ENCODE measurements around the gene SERPINB6.
"Not testable (repeated sequence)": the region's sequence is repeated elsewhere in the genome, so short reads cannot be mapped to it uniquely, and the experiment has no call there.

SERPINB6 gene

DNA sequence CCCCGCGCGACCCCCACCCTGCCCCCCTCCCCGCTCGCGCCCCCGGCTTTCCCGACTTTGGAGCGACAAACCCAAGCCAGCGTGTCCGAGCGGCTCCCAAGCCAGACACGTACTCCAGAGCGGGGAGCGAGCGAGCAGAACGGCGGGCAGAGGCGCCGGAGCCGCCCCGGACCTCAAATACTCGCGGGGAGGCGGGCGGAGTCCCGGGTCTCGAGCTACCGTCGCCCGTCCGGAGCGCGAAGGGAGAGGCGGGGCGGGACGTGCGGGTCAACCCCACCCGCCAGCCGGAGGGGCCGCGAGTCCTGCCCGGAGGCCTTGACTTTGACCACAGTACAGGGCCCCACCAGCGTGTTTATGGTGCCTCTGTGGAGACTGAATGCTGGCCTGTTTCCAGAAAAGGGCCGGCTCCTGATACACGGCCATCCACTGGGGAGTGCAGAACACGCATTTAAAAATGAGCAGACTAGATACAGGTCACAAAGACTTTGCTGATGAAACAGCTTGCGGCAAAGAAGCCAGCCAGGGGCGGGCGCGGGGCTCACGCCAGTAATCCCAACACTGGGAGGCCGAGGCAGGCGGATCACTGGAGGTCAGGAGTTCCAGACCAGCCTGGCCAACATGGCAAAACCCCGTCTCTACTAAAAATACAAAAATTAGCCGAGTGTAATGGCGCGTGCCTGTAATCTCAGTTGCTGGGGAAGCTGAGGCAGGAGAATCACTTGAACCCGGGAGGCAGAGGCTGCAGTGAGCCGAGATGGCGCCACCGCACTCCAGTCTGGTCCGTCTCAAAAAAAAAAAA lies at the start of gene SERPINB6:
Gene SERPINB6, minus strand, starts transcription at position 148 of the 799 bp plus-strand sequence. CDS start 12,235 bp downstream, outside the sequence.
- peak; percentile 30 for DNase-seq

DNA sequence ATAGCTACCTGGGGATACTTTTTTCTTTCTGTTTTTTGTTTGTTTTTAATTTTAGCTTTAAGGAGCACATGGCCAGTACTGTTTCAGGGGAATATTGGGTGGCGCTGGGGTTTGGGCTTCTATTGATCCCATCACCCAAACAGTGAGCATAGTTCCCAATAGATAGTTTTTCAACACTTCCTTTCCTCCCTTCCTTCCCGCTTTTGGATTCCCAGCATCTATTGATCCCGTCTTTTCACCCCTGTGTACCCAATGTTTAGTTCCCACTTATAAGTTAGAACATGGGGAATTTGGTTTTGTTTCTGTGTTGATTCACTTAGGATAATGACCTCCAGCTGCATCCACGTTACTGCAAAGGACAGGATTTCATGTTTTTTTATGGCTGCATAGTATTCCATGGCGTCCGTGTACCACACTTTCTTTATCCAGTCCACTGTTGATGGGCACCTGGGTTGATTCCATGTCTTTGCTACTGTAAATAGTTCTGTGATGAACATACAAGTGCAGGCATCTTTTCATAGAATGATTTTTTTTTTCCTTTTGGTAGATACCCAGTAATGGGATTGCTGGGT lies 48.5 kb upstream of the SERPINB6 start:
- DNase-seq: no peak

DNA sequence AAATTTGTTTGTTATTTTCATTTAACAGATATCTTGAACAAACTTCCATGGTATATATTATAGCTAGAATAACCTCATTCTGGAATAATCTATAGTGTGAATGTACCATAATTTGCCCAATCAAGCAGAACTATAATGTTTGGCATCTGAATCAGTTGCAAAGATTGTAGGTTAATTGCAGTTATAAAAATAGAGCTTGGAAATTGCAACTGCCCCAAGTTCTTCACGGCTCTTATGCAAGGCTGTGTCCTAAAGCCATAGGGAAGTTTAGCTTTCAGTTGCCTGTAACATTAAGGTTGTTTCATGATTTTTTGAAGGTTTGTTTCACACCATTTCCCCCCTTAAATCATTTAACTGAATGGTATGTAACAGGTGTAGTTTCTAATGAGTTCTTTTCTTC lies 47.7 kb upstream of the SERPINB6 start:
- DNase-seq: no peak

DNA sequence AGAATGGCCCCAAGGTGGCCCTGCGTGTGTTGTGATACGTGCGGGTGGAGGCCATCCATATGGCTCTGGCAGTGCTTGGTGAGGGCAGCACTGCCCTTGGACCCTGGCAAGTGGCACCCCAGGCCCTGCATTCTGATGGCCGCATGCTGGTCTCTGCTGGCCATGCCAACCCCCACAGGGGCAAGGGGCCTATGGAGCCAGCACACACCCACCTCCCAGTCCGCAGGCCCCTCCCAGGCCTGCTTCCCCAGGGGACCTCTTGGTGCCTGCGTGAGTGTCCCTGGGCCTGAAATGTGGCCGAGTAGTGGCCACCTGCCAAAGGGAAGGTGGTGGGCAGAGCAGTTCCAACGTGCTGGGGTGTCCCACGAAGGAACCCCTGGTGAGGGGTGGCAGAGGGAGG lies 45.9 kb upstream of the SERPINB6 start:
- no peak for DNase-seq

DNA sequence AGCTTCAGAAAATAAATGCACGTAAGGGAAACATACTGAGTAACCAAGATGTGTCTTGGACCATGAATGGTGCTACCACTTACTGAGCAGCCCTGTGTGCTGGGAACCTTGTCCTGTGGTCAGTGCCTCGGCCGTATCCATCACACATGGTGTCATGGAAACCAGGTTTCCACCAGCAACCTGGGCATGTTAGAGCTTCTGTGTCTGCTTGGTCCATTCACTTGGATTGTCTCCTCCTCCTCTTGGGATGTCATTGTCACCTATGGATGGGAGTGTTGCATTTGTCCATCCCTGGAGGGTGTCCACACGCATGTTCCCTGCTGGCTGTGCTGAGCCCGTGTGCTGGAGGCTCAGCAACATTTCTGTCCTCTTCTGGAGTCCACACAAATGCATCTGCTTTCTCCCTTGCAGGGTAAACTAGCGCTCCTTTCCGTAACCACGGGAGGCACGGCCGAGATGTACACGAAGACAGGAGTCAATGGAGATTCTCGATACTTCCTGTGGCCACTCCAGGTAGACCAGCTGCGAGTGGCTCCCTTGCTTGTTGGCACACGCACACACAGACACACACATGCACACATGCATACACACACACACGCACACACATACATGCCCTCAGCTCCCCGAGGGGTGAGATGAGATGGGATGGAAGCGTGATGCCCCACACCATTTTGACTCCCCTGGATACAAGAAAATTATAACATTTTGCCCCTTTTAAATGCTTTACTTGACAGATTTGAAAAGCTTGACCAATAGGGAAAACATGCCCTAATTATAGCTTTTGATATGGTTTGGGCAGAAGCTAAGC lies 45.3 kb upstream of the SERPINB6 start:
- no peak for DNase-seq

DNA sequence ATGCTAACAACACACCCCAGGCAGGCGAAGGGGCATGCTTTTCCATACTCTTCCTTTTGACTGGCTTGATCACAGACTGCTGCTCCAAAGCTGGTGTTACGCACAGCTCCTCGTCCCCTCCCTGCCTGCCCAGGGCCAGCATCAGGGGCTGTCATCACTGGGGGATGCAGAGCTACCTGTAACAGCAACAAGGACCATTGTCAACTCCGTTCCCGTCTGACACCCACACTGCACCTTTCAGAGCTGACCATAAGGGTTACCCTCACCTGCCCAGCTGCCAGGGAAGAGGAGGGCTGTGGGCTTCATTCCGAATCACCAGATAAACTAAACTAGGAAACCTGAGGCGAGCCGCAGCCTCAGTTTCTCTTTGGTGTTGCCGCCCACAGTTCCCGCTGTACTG lies 43.8 kb upstream of the SERPINB6 start:
- DNase-seq: no peak

DNA sequence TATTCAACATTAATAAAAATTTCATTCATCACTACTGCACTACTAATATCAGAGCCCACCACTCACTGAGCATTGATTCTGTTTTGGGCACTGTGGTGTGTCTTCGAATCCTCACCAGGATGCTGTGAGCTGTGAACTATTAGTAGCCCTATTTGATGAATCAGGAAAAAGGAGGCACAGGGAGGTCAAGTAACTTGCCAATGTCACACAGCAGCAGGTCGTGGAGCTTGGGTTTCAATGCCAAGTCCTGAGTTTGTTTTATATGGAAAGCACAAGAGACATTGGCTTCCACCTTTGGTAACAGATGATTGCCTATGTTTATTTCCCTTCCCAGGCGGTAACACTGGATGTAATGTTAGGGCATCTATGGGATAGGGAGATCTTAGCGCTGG lies 43.3 kb upstream of the SERPINB6 start:
- no peak for DNase-seq

DNA sequence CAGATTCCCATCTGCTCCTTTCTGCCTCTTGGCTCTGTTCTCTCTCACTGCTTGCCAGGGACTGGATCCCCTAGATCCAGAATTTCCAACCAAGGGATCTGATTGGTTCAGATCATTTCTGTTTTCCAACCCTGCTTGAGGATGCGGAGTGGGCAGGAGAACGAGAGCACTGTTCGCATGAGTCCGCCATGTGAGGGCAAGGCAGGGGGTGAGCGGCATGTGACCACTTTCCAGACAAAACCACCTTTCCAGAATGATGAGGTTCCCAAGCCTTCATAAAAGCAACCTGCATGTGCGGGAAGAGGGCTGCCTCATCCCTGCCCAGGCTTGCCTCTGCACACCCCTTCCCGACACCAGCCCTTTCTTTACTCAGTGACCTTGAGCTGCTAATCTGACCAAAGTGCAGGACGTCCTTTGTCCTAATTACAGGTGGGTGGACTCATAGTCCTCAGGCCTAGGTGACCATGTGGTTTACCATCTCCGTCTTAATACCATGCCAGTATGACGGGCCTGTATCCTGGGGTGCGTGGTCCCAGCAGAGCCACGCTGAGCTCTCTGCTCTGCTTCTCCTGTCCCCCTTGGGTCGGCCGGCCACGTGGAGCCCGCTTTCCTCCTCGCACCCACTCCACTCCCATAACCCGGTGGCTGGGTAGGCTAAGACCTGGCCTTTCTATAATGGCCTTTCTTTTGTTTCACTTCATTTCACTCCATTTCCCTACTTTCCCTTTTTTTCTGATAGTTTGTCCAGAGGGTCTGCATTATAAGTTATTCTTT lies 42.7 kb upstream of the SERPINB6 start:
- DNase-seq: no peak

DNA sequence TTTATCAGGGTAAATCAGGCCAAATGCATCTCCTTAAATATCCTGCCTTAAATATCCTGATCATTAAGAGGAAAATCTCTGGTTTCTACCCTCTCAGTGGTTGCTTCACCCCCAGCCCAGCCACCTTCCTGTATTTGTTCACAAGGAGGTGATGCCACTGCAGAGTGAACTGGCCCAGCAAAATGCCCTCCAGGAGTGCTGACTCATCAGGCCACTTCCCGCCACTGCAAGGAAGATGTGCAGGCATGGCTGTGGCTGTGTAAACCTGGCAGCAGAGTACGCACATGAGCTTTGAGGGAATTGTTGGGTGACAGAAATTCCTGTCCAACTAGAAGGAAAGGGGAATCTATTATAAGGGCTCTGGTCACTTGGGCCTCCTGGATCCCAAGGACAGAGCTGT lies 42.1 kb upstream of the SERPINB6 start:
- peak; percentile 41 for DNase-seq

DNA sequence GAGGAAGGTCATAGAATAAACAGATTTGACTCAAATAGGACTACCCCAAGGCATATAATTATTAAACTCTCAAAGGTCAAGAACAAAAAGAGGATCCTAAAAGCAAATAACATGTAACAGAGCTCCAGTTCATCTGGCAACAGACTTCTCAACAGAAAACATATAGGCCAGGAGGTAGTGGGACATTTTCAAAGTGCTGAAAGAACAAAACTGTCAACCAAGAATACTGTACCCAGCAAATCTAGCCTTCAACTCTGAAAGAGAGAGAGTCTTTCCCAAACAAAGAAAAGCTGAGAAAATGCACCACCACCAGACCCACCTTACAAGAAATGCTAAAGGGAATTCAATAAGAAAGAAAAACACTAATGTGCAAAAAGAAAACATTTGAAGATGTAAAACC lies 40.2 kb upstream of the SERPINB6 start:
- no peak for DNase-seq

DNA sequence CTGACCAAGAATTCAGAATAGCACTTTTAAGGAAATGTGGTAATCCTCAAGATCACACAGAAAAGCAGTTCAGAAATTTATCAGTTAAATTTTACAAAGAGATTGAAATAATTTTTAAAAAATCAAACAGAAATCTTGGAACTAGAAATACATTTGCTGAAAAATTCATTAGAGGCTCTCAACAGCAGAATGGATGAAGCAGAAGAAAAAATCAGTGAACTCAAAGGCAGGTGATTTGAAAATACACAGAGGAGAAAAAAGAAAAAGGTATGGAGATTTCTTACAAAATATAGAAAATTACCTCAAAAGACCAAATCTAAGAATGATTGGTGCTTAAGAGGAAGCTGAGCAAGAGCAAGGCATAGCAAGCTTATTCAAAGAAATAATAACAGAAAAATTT lies 39.8 kb upstream of the SERPINB6 start:
- no peak for DNase-seq

DNA sequence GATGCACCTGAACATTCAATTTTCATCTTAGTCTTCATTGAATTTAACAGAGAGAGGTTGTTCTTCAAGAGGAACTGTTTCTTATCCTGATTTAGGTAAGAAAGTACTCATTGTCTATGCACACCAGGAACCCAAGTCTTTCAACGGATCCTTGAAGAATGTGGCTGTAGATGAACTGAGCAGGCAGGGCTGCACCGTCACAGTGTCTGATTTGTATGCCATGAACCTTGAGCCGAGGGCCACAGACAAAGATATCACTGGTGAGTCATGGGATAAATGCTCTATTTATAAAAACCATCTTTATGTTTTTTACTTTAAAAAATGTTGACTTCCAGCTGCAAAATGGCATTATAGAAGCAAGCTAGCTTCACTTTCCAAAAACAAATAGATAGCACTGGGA lies 38.6 kb upstream of the SERPINB6 start:
- DNase-seq: no peak

DNA sequence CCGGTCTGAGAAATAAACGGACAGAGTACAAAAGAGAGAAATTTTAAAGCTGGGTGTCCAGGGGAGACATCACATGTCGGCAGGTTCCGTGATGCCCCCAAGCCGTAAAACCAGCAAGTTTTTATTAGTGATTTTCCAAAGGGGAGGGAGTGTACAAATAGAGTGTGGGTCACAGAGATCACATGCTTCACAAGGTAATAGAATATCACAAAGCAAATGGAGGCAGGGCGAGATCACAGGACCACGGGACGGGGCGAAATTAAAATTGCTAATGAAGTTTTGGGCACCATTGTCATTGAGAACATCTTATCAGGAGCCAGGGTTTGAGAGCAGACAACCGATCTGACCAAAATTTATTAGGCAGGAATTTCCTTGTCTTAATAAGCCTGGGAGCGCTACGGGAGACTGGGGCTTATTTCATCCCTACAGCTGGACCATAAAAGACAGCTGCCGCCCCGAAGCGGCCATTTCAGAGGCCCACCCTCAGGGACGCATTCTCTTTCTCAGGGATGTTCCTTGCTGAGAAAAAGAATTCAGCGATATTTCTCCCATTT lies 37.4 kb upstream of the SERPINB6 start:
- DNase-seq: not testable (repeated sequence)

DNA sequence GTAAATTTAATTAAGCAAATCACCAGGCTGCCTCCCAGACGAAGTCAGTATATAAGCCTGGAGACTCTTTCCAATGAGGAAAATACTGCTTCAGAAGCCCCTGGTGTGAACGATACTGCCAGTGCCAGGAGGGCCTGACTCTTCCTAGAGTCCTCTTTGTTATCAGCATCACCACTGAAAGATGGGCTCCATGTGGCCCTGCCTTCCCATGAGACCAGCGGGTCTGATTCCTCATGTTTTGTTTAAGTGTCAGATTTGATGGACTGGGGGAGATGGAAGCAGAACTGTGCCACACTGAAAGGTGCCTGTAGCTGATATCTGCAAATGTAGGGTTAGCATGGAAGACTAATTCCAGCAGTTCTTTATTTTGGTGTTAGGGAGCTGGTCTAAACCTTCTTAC lies 36.2 kb upstream of the SERPINB6 start:
- no peak for DNase-seq

DNA sequence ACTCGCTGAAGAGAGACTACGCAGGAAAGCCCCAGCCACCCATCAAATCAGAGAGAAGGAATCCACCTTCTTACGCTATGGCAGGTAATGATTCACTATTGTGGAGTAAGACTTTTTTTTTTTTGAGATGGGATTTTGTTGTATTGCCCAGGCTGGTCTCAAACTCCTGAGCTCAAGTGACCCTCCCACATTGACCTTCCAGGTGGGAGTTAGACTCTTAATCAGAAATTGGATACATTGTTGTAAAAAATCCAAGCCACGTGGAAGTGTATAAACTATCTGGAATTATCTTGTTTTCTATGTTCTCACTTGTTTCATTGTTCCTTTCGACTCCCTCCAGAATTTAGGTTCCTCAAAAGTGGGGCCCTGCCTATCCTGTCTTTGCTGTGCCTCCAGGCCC lies 35.1 kb upstream of the SERPINB6 start:
- DNase-seq: no peak

DNA sequence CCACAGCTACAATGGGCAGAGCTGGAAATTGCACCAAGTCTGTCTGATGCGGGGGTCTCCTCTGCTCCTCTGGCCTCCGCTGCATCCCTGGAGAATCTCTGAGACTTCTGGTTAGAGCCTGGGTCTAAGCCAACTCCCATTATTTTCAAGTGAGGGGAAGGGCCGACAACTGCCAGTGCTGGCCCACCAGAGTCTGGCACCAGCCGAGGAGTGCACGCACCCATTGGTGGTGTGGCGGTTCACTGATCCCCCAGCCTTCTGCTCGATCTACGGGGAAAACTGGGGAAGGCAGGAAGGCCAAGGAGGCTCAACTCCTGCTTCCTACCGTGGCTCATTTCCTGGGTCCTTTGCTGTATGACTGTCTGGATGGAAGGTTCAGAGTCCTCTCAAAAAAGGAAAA lies 34.5 kb upstream of the SERPINB6 start:
- no peak for DNase-seq

DNA sequence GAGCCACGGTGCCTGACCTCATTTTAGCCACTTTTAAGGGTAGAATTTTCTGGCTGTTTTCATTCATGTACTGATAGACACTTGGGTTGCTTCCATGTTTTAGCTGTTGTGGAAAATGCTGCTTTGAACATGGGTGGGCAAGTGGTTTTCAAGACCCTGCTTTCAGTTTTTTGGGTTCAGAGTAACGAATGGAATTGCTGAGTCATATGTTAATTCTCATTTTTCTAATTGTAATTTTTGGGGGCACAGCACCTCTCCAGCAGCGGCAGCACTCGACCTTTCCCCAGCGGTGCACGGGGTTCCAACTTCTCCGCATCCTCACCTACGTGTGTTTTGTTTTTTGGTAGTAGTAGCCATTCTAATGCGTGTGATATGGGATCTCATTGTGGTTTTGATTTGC lies 33.7 kb upstream of the SERPINB6 start:
- no peak for DNase-seq

DNA sequence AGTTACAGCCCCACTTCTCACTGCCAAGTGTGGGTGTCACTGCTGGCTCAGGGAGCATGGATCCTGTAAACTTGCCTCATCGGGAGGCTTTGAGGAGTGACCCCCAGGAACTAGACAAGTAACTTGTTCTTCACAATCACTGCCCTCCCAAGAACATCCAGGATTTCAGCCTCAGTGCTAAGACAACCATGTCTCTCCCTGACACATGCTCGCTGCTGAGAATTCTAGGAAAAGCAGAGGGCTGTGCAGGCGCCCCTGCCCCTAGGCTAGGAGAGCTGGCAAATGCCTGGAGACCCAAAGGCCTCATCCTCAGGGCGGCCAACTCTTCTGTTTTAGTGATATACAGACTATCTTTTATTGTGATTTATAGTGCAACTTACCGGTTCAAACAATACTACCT lies 31.9 kb upstream of the SERPINB6 start:
- DNase-seq: not testable (repeated sequence)

DNA sequence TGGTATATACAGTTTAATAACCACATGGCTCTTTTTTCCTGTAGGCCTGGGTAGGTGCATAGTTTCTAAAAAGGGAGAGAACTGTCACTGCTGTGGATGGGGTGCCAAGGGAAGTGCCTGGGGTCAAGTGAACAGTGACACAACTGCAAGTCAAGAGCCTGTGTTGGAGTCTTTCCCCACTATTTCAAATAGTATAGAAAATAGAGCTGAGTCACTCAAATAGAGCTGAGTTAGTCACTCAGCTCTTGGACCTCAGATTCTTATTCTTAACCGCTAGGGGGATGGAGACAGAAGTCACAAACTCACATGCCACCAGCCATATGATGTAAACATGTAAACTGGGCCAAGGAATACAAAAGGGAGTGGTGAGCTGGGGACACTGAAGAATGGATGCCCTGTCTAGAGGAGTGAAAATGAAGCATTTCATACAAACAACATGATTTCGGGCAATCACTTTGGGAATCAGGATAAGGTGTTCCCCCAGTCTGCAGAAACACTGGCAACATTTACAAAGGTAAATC lies 30.5 kb upstream of the SERPINB6 start:
- DNase-seq: peak; percentile 75

DNA sequence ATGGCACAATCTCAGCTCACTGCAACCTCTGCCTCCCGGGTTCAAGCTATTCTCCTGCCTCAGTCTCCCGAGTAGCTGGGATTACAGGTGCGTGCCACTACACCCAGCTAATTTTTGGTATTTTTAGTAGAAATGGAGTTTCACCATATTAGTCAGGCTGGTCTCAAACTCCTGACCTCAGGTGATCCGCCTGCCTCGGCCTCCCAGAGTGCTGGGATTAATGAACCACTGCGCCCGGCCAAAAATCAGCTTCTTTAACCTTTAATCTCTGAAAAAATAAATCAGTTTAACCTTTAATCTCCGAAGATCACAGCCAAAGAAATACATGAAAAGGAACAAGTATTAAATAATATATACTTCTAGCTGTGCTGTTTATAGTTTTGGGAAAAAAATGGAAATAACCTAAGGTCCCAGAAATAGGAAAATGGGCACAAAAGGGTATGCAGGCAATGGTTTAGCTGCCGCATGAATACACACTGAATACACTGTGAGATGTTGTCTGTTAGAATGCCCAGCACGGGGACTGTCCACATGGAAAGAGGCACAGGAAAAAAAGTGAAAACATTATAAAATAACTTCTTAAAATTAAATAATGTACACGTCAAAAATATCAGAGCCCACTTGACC lies 29.9 kb upstream of the SERPINB6 start:
- DNase-seq: no peak

DNA sequence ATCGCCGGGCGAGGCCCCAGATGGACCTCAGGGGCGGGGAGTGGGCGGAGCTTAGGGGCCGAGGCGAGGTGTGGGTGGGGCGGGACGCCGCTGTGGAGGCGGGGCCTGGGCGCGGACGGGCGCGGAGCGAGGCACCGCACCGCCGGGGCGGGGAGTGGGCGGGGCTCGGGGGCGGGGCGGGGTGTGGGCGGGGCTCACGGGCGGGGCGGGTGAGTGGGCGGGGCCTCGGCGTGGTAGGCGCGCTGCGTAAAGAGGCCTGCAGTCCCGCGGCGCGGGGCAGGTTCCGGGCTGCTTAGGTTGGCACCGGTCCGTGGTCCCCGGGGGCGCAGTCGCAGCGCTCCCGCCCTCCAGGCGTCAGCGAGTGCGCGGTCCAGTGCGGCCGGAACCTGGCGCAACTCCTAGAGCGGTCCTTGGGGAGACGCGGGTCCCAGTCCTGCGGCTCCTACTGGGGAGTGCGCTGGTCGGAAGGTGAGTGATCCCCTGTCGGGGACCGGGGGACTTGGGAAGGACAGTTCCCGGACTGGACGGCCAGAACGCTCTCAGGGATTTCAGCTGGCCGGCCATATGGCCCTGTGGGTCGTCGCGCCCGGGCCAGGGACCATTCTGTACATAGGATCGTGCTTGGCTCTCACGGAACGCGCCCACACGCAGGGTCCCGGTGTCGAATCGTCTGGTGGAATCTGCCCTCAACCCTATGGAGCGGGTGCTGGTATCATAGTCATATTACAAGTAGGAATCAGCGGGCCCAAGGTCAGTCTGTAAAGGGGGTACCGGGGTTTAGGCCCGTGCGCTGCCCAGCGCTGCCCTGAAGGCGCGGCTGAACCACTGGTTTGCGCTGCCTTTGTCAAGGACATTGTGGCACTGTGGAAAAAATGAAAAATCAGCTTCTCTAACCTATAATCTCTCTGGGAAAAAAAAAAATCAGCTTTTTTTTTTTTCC lies 28.5 kb upstream of the SERPINB6 start, which contains the start of gene NQO2:
Gene NQO2, plus strand, starts transcription at position 277 of the 940 bp plus-strand sequence. CDS start 6,659 bp downstream, outside the sequence.
- peak; percentile 96 for DNase-seq
